AG09319 (cell line): Measurements from ENCODE around the gene TIE1.

Experiments
- DNase-seq: peaks from one replicate; pipeline ENCODE4 v3.0.0-alpha.2; 2010; ENCODE audit warnings: low read depth; ENCODE audit errors: extremely low read depth
- CTCF ChIP-seq: IDR thresholded peaks from 2 replicates; pipeline ENCODE4 v1.5.1; 2011; ENCODE audit warnings: low read depth, mild to moderate bottlenecking, inconsistent platforms, low read length, moderate library complexity

TIE1 gene

GRCh38 chr1:43304771-43305300 lies 4.1 kb downstream of the TIE1 start:
- no peak for TF ChIP-seq CTCF
- DNase-seq: no peak

GRCh38 chr1:43305461-43305860 lies 4.7 kb downstream of the TIE1 start:
- no peak for DNase-seq
- TF ChIP-seq CTCF: no peak

GRCh38 chr1:43305926-43306687 lies 5.3 kb downstream of the TIE1 start:
- TF ChIP-seq CTCF: no peak
- no peak for DNase-seq

GRCh38 chr1:43306688-43307457 lies 6.1 kb downstream of the TIE1 start:
- no peak for TF ChIP-seq CTCF
- no peak for DNase-seq

GRCh38 chr1:43307458-43308158 lies 6.8 kb downstream of the TIE1 start:
- DNase-seq: no peak
- TF ChIP-seq CTCF: no peak

GRCh38 chr1:43308635-43309404 lies 8.0 kb downstream of the TIE1 start:
- TF ChIP-seq CTCF: no peak
- DNase-seq: no peak
